ENCODE measurements around the gene RNF167. TPM values are rescaled to one million over a fixed set of nuclear protein-coding genes. Genes with fewer than 3 reads are reported as not detected.

The RNF167 gene
- total RNA-seq, 1 donor from 2014 or later, result 20.3 TPM

- no peak for DNase-seq
Measured at GRCh38 chr17:4938688-4939545, 1.2 kb upstream of the RNF167 start.

- no peak for DNase-seq
Measured at GRCh38 chr17:4939546-4939795, 597 bp upstream of the RNF167 start.

GRCh38 chr17:4940555-4941318, 669 bp downstream of the RNF167 start:
- no peak for DNase-seq

- no peak for DNase-seq
Measured at GRCh38 chr17:4941319-4941610, 1.2 kb downstream of the RNF167 start.

- no peak for DNase-seq
Measured at GRCh38 chr17:4942760-4943508, 2.9 kb downstream of the RNF167 start.

- DNase-seq, result no peak
Measured at GRCh38 chr17:4944163-4944553, 4.1 kb downstream of the RNF167 start.

GRCh38 chr17:4944554-4945175, 4.6 kb downstream of the RNF167 start:
- DNase-seq, result no peak

GRCh38 chr17:4945176-4945943, 5.3 kb downstream of the RNF167 start:
- peak; percentile 53 for DNase-seq

GRCh38 chr17:4945944-4946280, 5.8 kb downstream of the RNF167 start:
- peak; percentile 70 for DNase-seq

- no peak for DNase-seq
Measured at GRCh38 chr17:4946312-4946976, 6.4 kb downstream of the RNF167 start.

GRCh38 chr17:4947010-4947410, 6.9 kb downstream of the RNF167 start:
- DNase-seq, result no peak

GRCh38 chr17:4947411-4948165, 7.5 kb downstream of the RNF167 start:
- peak; percentile 79 for DNase-seq

GRCh38 chr17:4948166-4948930, 8.3 kb downstream of the RNF167 start, which contains the start of gene PFN1:
Gene PFN1 (minus strand): TSS chr17:4948530. CDS start chr17:4948394, 136 bp downstream.
- DNase-seq, result peak; percentile 96

- peak; percentile 95 for DNase-seq
Measured at GRCh38 chr17:4948931-4949320, 8.9 kb downstream of the RNF167 start.

GRCh38 chr17:4949321-4950074, 9.4 kb downstream of the RNF167 start:
- peak; percentile 81 for DNase-seq

- peak; percentile 75 for DNase-seq
Measured at GRCh38 chr17:4950075-4950745, 10.1 kb downstream of the RNF167 start.

GRCh38 chr17:4950746-4951204, 10.7 kb downstream of the RNF167 start, which contains the start of gene ENO3:
Gene ENO3 (plus strand): TSS chr17:4951119. CDS start chr17:4951830, 711 bp downstream.
- DNase-seq, result peak; percentile 82

GRCh38 chr17:4951486-4951885, 11.4 kb downstream of the RNF167 start:
- peak; percentile 78 for DNase-seq

All from tongue (tissue), 2 donors.